RWPE1 (cell line): ENCODE data around the gene TSPO.

ENCODE experiments used
- CTCF ChIA-PET: fragments of 350-600 bp; sonication (Branson Sonifier 250); formaldehyde crosslinking; extraction: SDS; loops from one replicate; lab custom pipeline; 2021; lab: Yijun Ruan, JAX
- POLR2A ChIA-PET: fragments of 400-600 bp; formaldehyde crosslinking; extraction: SDS; loops from one replicate; lab custom pipeline; 2020; ENCODE audit warnings: antibody characterized with exemption; ENCODE audit not compliant: low non-redundant PET; lab: Yijun Ruan, JAX
- DNase-seq: peaks from one replicate; pipeline ENCODE4 v3.0.0; 2012; ENCODE audit warnings: low spot score
- H3K27ac ChIP-seq: fragments of 450-650 bp; 2 replicates; pipeline ENCODE4 v1.5.1; 2017
- CTCF ChIP-seq: fragments of 450-650 bp; conservative IDR thresholded peaks from 2 replicates; pipeline ENCODE4 v1.5.1; 2017; ENCODE audit warnings: low read depth, mild to moderate bottlenecking

TSPO gene

GRCh38 chr22:43157874-43158546, 6.7 kb downstream of the TSPO start:
- CTCF ChIA-PET, result interaction anchor here (0.9 kb wide), 1 partner anchor 48 kb away, joined by 3 read pairs; the partner anchor contains the start of gene BIK
- no peak for DNase-seq
- POLR2A ChIA-PET, result interaction anchor here (0.6 kb wide), 1 partner anchor 11 kb away, joined by 7 read pairs; no protein-coding TSS in a partner anchor
- TF ChIP-seq CTCF, result no peak
- peak overlapping the region; percentile 98 for H3K27ac ChIP-seq

GRCh38 chr22:43158778-43159483, 7.6 kb downstream of the TSPO start:
- CTCF ChIA-PET, result interaction anchor here (0.9 kb wide), 1 partner anchor 49 kb away, joined by 3 read pairs; the partner anchor contains the start of gene BIK
- no peak for DNase-seq
- POLR2A ChIA-PET, result no interaction called here
- TF ChIP-seq CTCF, result no peak
- H3K27ac ChIP-seq, result peak overlapping the region; percentile 98

- DNase-seq, result no peak
- TF ChIP-seq CTCF, result no peak
- POLR2A ChIA-PET, result no interaction called here
- CTCF ChIA-PET, result no interaction called here
- H3K27ac ChIP-seq, result peak overlapping the region; percentile 98
Measured at GRCh38 chr22:43159484-43160178, 8.3 kb downstream of the TSPO start.

- DNase-seq, result no peak
- CTCF ChIA-PET, result no interaction called here
- TF ChIP-seq CTCF, result no peak
- POLR2A ChIA-PET, result no interaction called here
- peak overlapping the region; percentile 98 for H3K27ac ChIP-seq
Measured at GRCh38 chr22:43160497-43161126, 9.3 kb downstream of the TSPO start.

- TF ChIP-seq CTCF, result no peak
- H3K27ac ChIP-seq, result peak overlapping the region; percentile 98
- ChIA-PET CTCF (no interaction called here), POLR2A (no interaction called here)
- no peak for DNase-seq
Measured at GRCh38 chr22:43162412-43163150, 11.2 kb downstream of the TSPO start.
